Measurements from ENCODE around the gene ACACB.

The ACACB gene

DNA sequence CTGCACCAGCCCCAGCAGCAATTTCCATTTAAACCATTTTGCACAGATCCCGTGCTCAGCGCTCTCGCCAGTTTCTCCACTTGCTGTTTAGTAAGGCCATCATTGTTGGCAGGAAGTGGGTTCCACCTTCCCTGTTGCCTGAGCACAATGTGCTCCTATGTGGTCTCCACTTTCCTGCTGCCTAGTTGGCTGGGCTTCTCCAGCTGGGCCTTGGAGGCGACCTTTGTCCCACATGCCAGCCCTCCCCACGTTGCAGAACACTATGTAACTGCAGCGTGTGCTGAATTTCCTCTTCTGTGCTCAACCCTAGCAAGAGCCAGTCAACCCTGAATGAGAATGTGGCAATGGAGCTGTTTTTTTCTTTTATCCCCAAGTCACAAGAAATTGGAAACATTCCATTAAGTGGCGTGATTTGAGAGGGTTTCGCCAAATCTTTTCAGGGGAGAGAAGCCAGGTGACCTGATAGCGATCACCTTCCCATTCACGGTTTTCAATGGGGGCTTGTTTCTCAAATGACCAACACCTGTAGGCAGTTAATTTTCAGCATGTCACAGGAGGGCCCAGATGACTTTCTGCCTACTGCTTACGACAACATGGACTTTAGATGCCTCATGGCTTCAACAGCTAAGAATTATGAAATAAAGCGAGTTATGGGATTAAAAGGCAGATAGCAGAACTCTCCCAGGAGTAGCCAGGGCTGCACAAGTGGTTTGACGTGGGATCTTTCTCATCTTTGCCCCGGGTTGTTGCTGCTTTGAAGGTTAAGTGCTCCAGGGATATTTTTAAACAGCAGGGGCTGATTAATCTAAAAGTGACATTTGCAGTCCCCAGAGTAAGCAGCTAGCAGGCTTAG is at the start of gene ACACB:
Gene ACACB, plus strand, starts transcription at position 830 of the 853 bp plus-strand sequence. CDS start 22,819 bp downstream, outside the sequence.
- Mint-ChIP-seq H3K9me3 (no peaks in the 10 kb centered on the region), H3K4me3 (no peak within 1 kb of the TSS)

DNA sequence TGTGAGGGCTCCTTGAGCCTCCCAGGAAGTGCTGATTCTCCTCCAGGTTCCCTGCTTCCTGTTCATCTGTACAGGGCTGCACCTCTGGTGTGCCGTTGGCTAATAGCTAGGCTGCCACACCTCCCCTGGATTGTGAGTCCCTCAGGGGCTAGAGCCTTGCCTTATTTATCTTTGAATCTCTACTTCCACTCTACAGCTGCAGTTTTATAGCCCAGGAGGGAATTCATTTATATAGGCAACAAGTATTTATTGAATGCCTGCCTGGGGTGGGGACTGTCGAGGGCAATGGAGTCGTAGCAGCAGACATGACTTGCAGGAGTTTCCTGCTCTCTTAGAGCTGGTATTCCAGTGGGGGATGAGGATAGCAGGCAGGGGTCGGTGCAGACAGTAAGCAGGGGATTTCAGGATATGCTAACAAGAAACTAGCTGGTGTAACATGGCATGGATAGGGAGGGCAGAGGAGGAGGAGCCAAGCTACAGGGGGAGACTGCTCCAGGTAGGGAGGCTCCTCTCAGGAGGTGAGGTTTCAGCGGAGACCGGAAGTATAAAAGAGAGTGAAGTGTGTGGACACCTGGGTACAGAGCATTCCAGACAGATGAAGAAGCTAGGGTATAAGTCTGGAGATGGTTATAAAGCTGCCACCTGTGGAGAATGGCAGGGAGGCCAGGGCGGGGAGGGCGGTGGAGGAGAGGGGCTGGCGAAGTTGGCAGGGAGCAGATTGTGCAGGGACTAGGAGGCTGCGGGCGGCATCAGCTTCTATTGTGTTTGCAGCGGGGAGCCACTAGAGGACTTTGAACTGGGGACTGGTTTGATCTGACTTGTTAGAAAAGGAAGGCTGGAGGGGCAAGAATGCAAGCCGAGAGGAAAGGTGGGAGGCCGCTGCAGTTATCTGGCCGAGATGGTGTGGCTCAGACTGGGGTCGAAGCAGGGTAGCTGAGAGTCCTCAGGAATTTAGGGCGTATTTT is 46.8 kb upstream of the ACACB start:
- H3K9me3 Mint-ChIP-seq: peaks cover under 1% of the 10 kb centered on the region
- H3K36me3 Mint-ChIP-seq (ENCODE audit: low read depth): peaks cover 40% of the 10 kb centered on the region
- no peaks in the 10 kb centered on the region for H3K4me1 Mint-ChIP-seq (ENCODE audit: low read depth)
- no peak overlapping the region for H3K4me3 Mint-ChIP-seq
- H3K27me3 Mint-ChIP-seq: no peaks in the 10 kb centered on the region
- no peak overlapping the region for H3K27ac Mint-ChIP-seq

More for the DNA sequence above, at the start of gene ACACB:
- Mint-ChIP-seq H3K27ac (no peak within 1 kb of the TSS), H3K36me3 (ENCODE audit: low read depth) (no peaks in the 10 kb centered on the region), H3K4me1 (ENCODE audit: low read depth) (peaks cover 16% of the 10 kb centered on the region), H3K27me3 (no peaks in the 10 kb centered on the region)

DNA sequence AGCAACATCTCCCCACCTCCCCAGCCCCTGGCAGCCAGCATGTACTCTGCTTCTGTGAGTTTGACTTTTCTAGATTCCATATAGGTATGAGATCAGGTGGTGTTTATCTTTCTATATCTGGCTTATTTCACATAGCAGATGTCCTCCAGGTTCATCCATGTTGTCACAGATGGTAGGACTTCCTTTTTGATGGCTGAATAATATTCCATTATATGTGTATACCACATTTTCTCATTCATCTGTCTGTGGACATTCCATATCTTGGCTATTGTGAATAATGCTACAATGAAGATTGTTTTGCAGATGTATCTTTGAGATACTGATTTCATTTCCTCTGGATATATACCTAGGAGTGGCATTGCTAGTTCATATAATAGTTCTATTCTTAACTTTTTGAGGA is 41.5 kb upstream of the ACACB start:
- Mint-ChIP-seq H3K27ac (no peak overlapping the region), H3K27me3 (no peaks in the 10 kb centered on the region), H3K4me3 (no peak overlapping the region), H3K4me1 (ENCODE audit: low read depth) (no peaks in the 10 kb centered on the region), H3K9me3 (peaks cover 15% of the 10 kb centered on the region), H3K36me3 (ENCODE audit: low read depth) (peaks cover 65% of the 10 kb centered on the region)

DNA sequence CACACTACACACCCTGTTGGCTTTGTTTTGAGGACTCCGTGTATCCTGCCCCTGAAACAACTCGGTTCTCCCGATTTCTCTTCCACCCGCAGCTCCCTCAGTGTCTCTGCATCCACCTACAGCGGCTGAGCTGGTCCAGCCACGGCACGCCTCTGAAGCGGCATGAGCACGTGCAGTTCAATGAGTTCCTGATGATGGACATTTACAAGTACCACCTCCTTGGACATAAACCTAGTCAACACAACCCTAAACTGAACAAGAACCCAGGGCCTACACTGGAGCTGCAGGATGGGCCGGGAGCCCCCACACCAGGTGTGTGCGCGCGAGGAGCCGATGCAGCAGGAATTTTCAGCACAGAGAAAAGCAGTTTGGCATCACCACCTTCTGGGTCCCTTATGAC is 33.6 kb upstream of the ACACB start:
- H3K27me3 Mint-ChIP-seq: no peaks in the 10 kb centered on the region
- H3K36me3 Mint-ChIP-seq (ENCODE audit: low read depth): peaks cover 55% of the 10 kb centered on the region
- H3K4me3 Mint-ChIP-seq: no peak overlapping the region
- peaks cover 9% of the 10 kb centered on the region for H3K9me3 Mint-ChIP-seq
- H3K27ac Mint-ChIP-seq: no peak overlapping the region
- no peaks in the 10 kb centered on the region for H3K4me1 Mint-ChIP-seq (ENCODE audit: low read depth)

DNA sequence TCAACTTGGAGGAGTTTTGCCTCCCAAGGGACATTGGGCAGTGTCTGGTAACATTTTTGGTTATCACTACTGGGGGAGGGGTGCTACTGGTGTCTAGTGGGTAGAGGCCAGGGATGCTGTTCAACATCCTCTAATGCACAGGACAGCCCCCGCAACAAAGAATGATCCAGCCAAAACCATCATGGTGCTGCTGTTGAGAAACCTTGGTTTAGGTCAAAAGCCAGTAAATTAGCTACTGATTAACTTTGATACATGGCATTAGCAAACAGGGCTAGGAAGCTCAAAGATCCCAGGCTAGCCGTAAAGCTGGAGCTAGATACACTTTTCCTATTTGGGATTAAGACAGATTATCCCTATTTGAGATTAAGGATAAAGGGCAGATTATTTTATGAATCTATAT is 32.0 kb upstream of the ACACB start:
- no peaks in the 10 kb centered on the region for H3K4me1 Mint-ChIP-seq (ENCODE audit: low read depth)
- H3K9me3 Mint-ChIP-seq: peaks cover 3% of the 10 kb centered on the region
- H3K27ac Mint-ChIP-seq: no peak overlapping the region
- no peak overlapping the region for H3K4me3 Mint-ChIP-seq
- no peaks in the 10 kb centered on the region for H3K27me3 Mint-ChIP-seq
- H3K36me3 Mint-ChIP-seq (ENCODE audit: low read depth): peaks cover 51% of the 10 kb centered on the region

DNA sequence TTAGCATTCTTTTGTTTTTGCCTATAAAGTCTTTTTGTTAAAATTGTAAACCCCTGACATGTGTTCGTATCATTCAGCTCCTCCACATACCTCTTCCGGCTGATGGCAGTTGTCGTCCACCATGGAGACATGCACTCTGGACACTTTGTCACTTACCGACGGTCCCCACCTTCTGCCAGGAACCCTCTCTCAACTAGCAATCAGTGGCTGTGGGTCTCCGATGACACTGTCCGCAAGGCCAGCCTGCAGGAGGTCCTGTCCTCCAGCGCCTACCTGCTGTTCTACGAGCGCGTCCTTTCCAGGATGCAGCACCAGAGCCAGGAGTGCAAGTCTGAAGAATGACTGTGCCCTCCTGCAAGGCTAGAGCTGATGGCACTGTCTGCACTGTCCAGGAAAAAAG is 30.8 kb upstream of the ACACB start:
- Mint-ChIP-seq H3K27ac (no peak overlapping the region), H3K4me1 (ENCODE audit: low read depth) (peaks cover 4% of the 10 kb centered on the region), H3K4me3 (no peak overlapping the region), H3K27me3 (no peaks in the 10 kb centered on the region), H3K9me3 (no peaks in the 10 kb centered on the region), H3K36me3 (ENCODE audit: low read depth) (peaks cover 45% of the 10 kb centered on the region)

DNA sequence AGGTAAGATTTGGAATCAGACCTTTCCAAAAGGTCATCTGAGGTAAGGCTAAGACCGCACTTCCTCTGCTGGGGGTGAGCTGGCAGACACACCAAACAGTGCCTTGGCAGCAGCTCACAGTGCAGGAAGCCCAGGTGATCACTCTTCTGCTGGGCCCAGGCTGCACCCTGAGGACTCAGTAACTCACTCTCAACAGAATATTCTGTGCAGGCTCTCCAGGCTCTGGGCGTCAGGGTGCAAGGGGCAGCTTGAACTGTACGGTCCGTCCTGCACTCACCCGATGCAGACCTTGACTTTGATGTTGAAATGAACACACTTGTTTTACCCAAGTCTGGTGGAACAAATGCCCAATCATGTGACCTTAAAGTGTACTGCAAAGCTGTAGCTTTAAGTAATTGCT is 29.1 kb upstream of the ACACB start:
- peaks cover 41% of the 10 kb centered on the region for H3K36me3 Mint-ChIP-seq (ENCODE audit: low read depth)
- H3K9me3 Mint-ChIP-seq: no peaks in the 10 kb centered on the region
- H3K27ac Mint-ChIP-seq: peak overlapping the region; percentile 12
- H3K4me3 Mint-ChIP-seq: no peak overlapping the region
- no peaks in the 10 kb centered on the region for H3K27me3 Mint-ChIP-seq
- H3K4me1 Mint-ChIP-seq (ENCODE audit: low read depth): peaks cover 20% of the 10 kb centered on the region

DNA sequence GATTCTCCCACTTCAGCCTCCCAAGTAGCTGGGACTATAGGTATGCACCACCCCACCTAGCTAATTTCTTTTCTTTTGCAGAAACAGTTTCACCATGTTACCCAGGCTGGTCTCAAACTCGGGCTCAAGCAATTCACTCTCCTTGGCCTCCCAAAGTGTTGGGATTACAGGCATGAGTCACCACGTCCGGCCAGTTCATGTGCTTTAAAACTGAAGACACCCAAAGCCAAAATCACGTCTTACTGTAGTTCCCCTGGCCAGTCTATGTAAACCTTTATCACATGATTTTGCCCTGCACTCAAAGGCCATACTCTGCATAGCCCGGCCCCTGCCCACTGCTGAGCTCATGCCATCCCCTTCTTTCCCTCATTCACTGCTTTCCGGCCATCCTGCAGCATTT is 27.6 kb upstream of the ACACB start:
- no peaks in the 10 kb centered on the region for H3K27me3 Mint-ChIP-seq
- no peaks in the 10 kb centered on the region for H3K9me3 Mint-ChIP-seq
- no peak overlapping the region for H3K4me3 Mint-ChIP-seq
- peaks cover 36% of the 10 kb centered on the region for H3K4me1 Mint-ChIP-seq (ENCODE audit: low read depth)
- no peak overlapping the region for H3K27ac Mint-ChIP-seq
- H3K36me3 Mint-ChIP-seq (ENCODE audit: low read depth): peaks cover 38% of the 10 kb centered on the region

DNA sequence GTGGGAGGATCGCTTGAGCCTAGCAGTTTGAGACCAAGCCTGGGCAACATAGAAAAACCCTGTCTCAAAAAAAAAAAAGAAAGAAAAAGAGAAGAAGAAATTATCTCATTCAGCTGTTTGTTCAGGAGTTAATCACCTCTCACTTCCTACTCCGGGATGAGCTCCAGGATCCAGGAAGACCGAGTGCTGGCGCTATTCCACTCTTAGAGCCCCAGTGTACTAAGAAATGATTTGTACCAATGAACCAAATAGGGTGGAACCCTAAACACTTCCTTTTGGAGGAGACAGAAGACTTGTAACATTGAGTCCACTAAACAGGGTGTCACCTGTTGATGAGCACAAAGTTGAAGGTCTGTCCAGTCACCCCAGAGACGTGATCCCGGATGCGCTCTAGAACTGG is 26.7 kb upstream of the ACACB start:
- no peaks in the 10 kb centered on the region for H3K9me3 Mint-ChIP-seq
- H3K4me3 Mint-ChIP-seq: no peak overlapping the region
- peaks cover 38% of the 10 kb centered on the region for H3K36me3 Mint-ChIP-seq (ENCODE audit: low read depth)
- H3K27me3 Mint-ChIP-seq: no peaks in the 10 kb centered on the region
- peaks cover 37% of the 10 kb centered on the region for H3K4me1 Mint-ChIP-seq (ENCODE audit: low read depth)
- peak overlapping the region; percentile 56 for H3K27ac Mint-ChIP-seq

DNA sequence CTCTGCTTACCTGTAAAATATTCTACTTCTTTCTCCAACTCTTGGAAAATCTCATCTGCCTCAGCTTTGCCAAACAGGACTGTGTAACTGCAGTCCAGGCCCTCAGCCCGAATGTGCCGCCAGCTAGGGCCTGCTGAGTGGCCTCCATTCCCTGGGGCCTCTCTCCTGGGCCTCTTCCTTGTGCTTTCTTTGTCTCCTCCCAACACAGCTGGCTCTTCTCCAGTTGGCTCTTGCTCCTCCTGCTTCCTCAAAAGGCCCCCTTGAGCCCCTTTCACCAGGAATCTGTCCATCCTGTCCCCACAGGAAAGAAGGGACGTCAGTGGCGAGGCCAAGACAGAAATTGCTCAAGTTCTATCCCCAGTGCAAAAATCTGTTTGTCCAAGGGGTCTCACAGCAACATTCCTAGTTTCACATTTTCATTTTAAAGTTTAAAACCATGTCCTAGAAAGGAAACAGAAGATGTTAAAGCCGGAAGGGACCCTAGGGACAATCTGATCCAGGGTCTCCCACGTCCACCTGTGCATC is 23.8 kb upstream of the ACACB start:
- peak overlapping the region; percentile 89 for H3K27ac Mint-ChIP-seq
- H3K4me1 Mint-ChIP-seq (ENCODE audit: low read depth): peaks cover 37% of the 10 kb centered on the region
- no peaks in the 10 kb centered on the region for H3K9me3 Mint-ChIP-seq
- H3K4me3 Mint-ChIP-seq: peak overlapping the region; percentile 87
- peaks cover 27% of the 10 kb centered on the region for H3K36me3 Mint-ChIP-seq (ENCODE audit: low read depth)
- H3K27me3 Mint-ChIP-seq: no peaks in the 10 kb centered on the region

DNA sequence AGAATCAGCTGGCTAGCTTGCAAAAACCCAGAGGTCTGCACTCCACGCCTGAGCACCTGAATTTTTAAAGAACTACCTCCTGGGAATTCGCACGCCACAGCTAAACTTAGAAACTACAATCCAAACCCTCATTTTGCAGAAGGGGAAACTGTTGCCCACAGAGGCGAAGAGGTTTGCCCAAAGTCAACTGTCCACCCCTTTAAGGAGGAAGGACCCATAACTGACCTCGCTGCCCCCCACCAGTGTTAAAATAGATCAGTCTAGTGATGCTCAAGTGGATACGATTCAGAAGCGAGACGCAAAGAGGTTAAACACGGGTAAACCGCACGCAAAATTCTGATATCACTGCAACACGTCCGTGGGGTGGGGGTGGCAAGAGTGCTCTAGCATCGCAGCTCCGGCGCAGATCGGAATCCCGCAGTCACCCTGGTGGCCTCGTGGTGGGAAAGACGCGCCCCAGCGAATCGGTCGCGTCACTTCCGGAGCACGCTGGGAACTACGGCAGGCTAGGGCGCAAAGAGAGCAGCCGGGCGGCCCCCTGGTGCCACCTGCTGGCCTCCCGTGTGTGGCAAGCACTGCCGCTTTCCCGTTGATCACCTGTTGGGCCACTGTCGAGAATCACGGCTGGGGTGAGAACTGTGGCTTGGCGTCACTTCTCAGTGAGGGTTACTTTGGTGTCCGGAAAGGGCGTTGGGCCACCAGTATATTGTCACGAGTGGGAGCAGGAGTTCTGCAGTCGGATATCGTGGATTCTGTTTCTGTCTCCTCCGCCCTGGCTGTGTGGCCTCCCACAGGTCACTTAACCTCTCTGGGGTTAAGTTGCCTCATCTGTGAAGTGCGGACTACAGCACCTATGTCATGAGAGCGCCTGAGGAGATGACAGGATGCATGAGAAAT is 23.1 kb upstream of the ACACB start, which contains the start of gene ALKBH2:
Gene ALKBH2, minus strand, starts transcription at position 451 of the 897 bp plus-strand sequence. CDS start 686 bp downstream, outside the sequence.
- H3K27ac Mint-ChIP-seq: peak within 1 kb of the TSS; percentile 89
- no peaks in the 10 kb centered on the region for H3K9me3 Mint-ChIP-seq
- H3K4me3 Mint-ChIP-seq: peak within 1 kb of the TSS; percentile 87
- peaks cover 37% of the 10 kb centered on the region for H3K4me1 Mint-ChIP-seq (ENCODE audit: low read depth)
- no peaks in the 10 kb centered on the region for H3K27me3 Mint-ChIP-seq
- peaks cover 23% of the 10 kb centered on the region for H3K36me3 Mint-ChIP-seq (ENCODE audit: low read depth)

DNA sequence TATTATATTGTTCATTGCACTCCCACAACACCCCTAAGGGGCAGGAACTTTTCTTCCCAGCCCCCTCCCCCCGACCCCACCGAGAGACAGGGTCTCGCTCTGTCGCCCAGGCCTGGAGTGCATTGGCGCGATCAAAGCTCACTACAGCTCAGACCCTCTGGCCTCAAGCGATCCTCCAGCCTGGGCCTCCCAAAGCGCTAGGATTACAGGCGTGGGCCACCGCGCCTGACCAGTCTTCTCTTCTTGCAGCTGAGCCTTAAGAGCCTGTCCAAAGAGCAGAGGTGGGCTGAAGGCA is 19.3 kb upstream of the ACACB start:
- Mint-ChIP-seq H3K36me3 (ENCODE audit: low read depth) (peaks cover 41% of the 10 kb centered on the region), H3K27me3 (no peaks in the 10 kb centered on the region), H3K4me1 (ENCODE audit: low read depth) (peaks cover 40% of the 10 kb centered on the region), H3K4me3 (peak overlapping the region; percentile 88), H3K27ac (no peak overlapping the region), H3K9me3 (no peaks in the 10 kb centered on the region)

DNA sequence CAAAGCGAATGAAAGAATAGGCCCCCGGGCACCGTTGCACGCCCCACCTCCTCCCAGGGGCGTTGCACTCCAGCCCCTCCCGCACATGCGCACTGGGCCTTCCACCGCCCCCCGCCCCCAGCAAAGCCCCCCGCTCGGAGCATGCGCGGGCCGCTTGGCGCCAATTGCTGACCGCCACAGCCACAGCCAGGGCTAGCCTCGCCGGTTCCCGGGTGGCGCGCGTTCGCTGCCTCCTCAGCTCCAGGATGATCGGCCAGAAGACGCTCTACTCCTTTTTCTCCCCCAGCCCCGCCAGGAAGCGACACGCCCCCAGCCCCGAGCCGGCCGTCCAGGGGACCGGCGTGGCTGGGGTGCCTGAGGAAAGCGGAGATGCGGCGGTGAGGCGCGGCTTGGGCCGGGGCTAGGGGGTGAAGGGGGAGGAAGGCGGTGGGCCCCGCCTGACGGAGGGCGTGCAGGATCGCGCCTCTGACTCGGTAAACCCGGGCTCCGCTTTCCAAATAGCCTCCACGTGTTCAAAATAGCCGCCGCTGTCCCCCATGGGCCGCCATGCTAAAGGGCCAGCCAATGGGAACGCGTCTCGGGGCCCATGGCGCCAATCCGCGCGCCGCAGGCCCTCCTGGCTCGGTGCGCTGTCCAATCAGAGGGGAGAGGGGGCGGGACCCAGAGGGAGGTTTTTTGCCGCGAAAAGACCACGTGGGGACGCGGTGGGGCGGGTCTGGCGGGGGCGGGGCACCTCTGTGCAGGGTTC is 18.8 kb upstream of the ACACB start, which contains the start of gene UNG:
Gene UNG, plus strand, starts transcription at position 163 of the 748 bp plus-strand sequence. Its CDS starts 83 bp downstream, at position 246.
- Mint-ChIP-seq H3K27ac (peak within 1 kb of the TSS; percentile 92), H3K4me1 (ENCODE audit: low read depth) (peaks cover 35% of the 10 kb centered on the region), H3K27me3 (no peaks in the 10 kb centered on the region)

More for the DNA sequence above, 18.8 kb upstream of the ACACB start, which contains the start of gene UNG:
- H3K9me3 Mint-ChIP-seq: no peaks in the 10 kb centered on the region
- H3K4me3 Mint-ChIP-seq: peak within 1 kb of the TSS; percentile 88
- peaks cover 40% of the 10 kb centered on the region for H3K36me3 Mint-ChIP-seq (ENCODE audit: low read depth)

Data from stimulated activated naive CD8-positive, alpha-beta T cell treated with anti-CD3 and anti-CD28 coated beads, Interleukin-15, Interleukin-2, amounts not matched to agents 100 ng/mL and 50 ng/mL, for 24 hours (primary cell).